Fibroblast of peridontal ligament (primary cell): ENCODE data around the gene SLC39A5.
A peak's percentile ranks its signal among the peaks of the same experiment; 100 is the strongest.
"Not testable (repeated sequence)": the region's sequence is repeated elsewhere in the genome, so short reads cannot be mapped to it uniquely, and the experiment has no call there.

ENCODE experiments used
- DNase-seq: peaks from one replicate; pipeline ENCODE4 v3.0.0-alpha.2; 2010; ENCODE audit errors: extremely low read depth

SLC39A5 gene

GRCh38 chr12:56244494-56244893 is 14.6 kb downstream of the SLC39A5 start:
- DNase-seq = no peak

- DNase-seq = no peak
These were observed 18.1 kb downstream of the SLC39A5 start for GRCh38 chr12:56247923-56248322.

- DNase-seq = no peak
These were observed 18.9 kb downstream of the SLC39A5 start for GRCh38 chr12:56248711-56249110.

GRCh38 chr12:56252649-56253048 is 22.8 kb downstream of the SLC39A5 start:
- DNase-seq = no peak

GRCh38 chr12:56253091-56253490 is 23.2 kb downstream of the SLC39A5 start:
- no peak for DNase-seq

GRCh38 chr12:56255671-56256070 is 25.8 kb downstream of the SLC39A5 start:
- no peak for DNase-seq

GRCh38 chr12:56256326-56256960 is 26.6 kb downstream of the SLC39A5 start:
- DNase-seq = peak; percentile 59

- no peak for DNase-seq
These were observed 27.2 kb downstream of the SLC39A5 start for GRCh38 chr12:56257071-56257470.

GRCh38 chr12:56257491-56258067 is 27.7 kb downstream of the SLC39A5 start:
- no peak for DNase-seq

GRCh38 chr12:56258068-56258819 is 28.4 kb downstream of the SLC39A5 start, which contains the start of gene ANKRD52:
ANKRD52 (minus strand) TSS chr12:56258384; CDS start chr12:56258269, 115 bp downstream.
- peak; percentile 83 for DNase-seq

- no peak for DNase-seq
These were observed 29.0 kb downstream of the SLC39A5 start for GRCh38 chr12:56258820-56259183.

GRCh38 chr12:56260380-56260779 is 30.5 kb downstream of the SLC39A5 start:
- no peak for DNase-seq

- no peak for DNase-seq
These were observed 31.1 kb downstream of the SLC39A5 start for GRCh38 chr12:56260921-56261320.

- peak; percentile 70 for DNase-seq
These were observed 31.8 kb downstream of the SLC39A5 start for GRCh38 chr12:56261503-56262232.

GRCh38 chr12:56262955-56263354 is 33.1 kb downstream of the SLC39A5 start:
- DNase-seq = not testable (repeated sequence)

- DNase-seq = not testable (repeated sequence)
These were observed 36.3 kb downstream of the SLC39A5 start for GRCh38 chr12:56266068-56266692.

GRCh38 chr12:56266693-56267442 is 37.0 kb downstream of the SLC39A5 start, which contains the start of gene COQ10A:
COQ10A (plus strand) TSS chr12:56266942; CDS start chr12:56267119, 177 bp downstream.
- DNase-seq = peak; percentile 80

GRCh38 chr12:56267443-56268071 is 37.7 kb downstream of the SLC39A5 start:
- DNase-seq = no peak

- DNase-seq = peak; percentile 41
These were observed 41.2 kb downstream of the SLC39A5 start for GRCh38 chr12:56271031-56271430.

- not testable (repeated sequence) for DNase-seq
These were observed 42.6 kb downstream of the SLC39A5 start for GRCh38 chr12:56272468-56272867.
